Activated CD8-positive, alpha-beta T cell treated with anti-CD3 and anti-CD28 coated beads for 36 hours (primary cell): ENCODE data around the gene HS1BP3. TPM values are rescaled to one million over a fixed set of nuclear protein-coding genes. Genes with fewer than 3 reads are reported as not detected.

Experiments used
- ATAC-seq: fragments of 200-7000 bp; cut with Tn5 transposase; one replicate; pipeline ENCODE4 v1.10.0; 2021; ENCODE audit warnings: mild to moderate bottlenecking, moderate library complexity
- CTCF ChIA-PET: fragments of 350-600 bp; sonication (Branson Sonifier 250); formaldehyde crosslinking; loops from one replicate; lab custom pipeline; 2021; ENCODE audit warnings: antibody characterized with exemption; lab: Charles Lee
- POLR2A ChIA-PET: fragments of 350-600 bp; sonication (Branson Sonifier 250); formaldehyde crosslinking; loops from one replicate; lab custom pipeline; 2021; ENCODE audit warnings: antibody characterized with exemption; lab: Charles Lee
- DNase-seq: peaks from one replicate; pipeline ENCODE4 v3.0.0-alpha.2; 2020
- H3K27ac Mint-ChIP-seq: one replicate; pipeline ENCODE4 v1.8.0; 2021; ENCODE audit warnings: mild to moderate bottlenecking, mixed read lengths
- H3K27me3 Mint-ChIP-seq: one replicate; pipeline ENCODE4 v1.8.0; 2021; ENCODE audit warnings: mixed read lengths
- H3K36me3 Mint-ChIP-seq: one replicate; pipeline ENCODE4 v1.8.0; 2021; ENCODE audit warnings: low read depth, mixed read lengths
- H3K4me1 Mint-ChIP-seq: one replicate; pipeline ENCODE4 v1.8.0; 2021; ENCODE audit warnings: low read depth, mixed read lengths
- H3K4me3 Mint-ChIP-seq: one replicate; pipeline ENCODE4 v1.8.0; 2021; ENCODE audit warnings: mild to moderate bottlenecking, moderate library complexity, mixed read lengths
- H3K9me3 Mint-ChIP-seq: one replicate; pipeline ENCODE4 v1.8.0; 2021; ENCODE audit warnings: mixed read lengths
- CTCF ChIP-seq: fragments of 200-600 bp; IDR thresholded peaks from one replicate; pipeline ENCODE4 v1.8.0; 2022; ENCODE audit warnings: antibody characterized with exemption, mild to moderate bottlenecking
- intact Hi-C: fragments of 100-400 bp; cut with micrococcal nuclease; formaldehyde crosslinking; loops from one replicate; pipeline ENCODE4 v1.10.0; 2022
- total RNA-seq, 2 experiments: library from RNA; stranded (reverse); gene quantifications; one replicate each; pipeline ENCODE4 v1.2.3, GENCODE V29; 2021

Gene HS1BP3
- total RNA-seq, 2 experiments from 2014 or later = 6.5 to 7.9 TPM

DNA sequence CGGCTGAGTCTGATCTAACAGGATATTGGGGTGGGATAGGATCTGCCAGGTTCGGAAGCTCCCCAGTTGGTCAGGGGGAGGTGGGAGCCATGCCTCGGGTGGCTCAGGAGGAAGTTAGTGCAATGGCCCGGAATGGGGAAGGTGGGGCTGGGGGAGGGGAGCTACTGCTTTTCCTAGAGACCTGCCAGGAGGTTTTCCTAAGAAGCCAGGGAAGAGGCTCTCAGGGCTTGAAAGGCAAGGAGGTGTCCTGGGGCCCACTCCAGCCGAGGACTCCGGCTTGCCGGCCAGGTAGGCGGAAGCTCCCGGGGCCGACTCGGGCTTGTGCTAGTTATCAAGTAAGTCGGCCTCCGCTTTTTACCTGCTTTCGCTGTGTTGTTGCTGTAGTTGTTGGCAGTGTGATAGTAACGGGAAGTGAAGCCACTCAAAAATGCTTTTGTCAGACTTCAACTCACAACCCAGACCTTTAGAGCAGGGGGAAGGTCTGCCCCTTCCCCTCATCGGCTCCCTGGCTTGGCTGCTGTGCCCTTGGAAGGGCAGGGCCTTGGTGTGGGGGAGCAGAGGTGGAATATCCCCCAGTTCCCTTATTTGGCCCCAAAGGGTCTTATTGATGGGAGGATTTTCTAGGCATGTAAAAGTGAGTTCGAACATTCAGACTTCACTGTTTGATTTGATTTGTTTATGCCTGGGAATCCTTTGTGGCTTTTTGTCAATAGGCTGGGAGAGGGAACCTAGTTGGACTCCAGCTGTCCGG lies 21.5 kb upstream of the HS1BP3 start:
- Mint-ChIP-seq H3K27ac (no peak overlapping the region), H3K9me3 (no peaks in the 10 kb centered on the region), H3K4me3 (no peak overlapping the region), H3K4me1 (peaks cover 6% of the 10 kb centered on the region), H3K36me3 (no peaks in the 10 kb centered on the region), H3K27me3 (peaks cover 45% of the 10 kb centered on the region)
- no peak for DNase-seq
- ATAC-seq = no peak
- POLR2A ChIA-PET = interaction anchor here (1.0 to 1.1 kb wide), 2 partner anchors 11 to 21 kb away, joined by 3 read pairs; partner anchors contain the start of gene HS1BP3
- TF ChIP-seq CTCF = no peak
- CTCF ChIA-PET = interaction anchor here (1.1 to 11.2 kb wide), 2 partner anchors 11 to 280 kb away, joined by 3 to 83 read pairs; no protein-coding TSS in a partner anchor
- intact Hi-C loops = no loop called here

GRCh38 chr2:20671736-20672080 lies 20.8 kb upstream of the HS1BP3 start:
- H3K27ac Mint-ChIP-seq = no peak overlapping the region
- no peak overlapping the region for H3K4me3 Mint-ChIP-seq
- DNase-seq = no peak
- no peak for ATAC-seq
- H3K9me3 Mint-ChIP-seq = no peaks in the 10 kb centered on the region
- CTCF ChIA-PET = interaction anchor here (11.2 kb wide), 1 partner anchor 11 kb away, joined by 83 read pairs; no protein-coding TSS in a partner anchor
- H3K36me3 Mint-ChIP-seq = no peaks in the 10 kb centered on the region
- POLR2A ChIA-PET = interaction anchor here (1.0 to 1.1 kb wide), 2 partner anchors 10 to 21 kb away, joined by 3 read pairs; partner anchors contain the start of gene HS1BP3
- H3K4me1 Mint-ChIP-seq = peaks cover 6% of the 10 kb centered on the region
- no peak for TF ChIP-seq CTCF
- intact Hi-C loops = no loop called here
- peaks cover 46% of the 10 kb centered on the region for H3K27me3 Mint-ChIP-seq

DNA sequence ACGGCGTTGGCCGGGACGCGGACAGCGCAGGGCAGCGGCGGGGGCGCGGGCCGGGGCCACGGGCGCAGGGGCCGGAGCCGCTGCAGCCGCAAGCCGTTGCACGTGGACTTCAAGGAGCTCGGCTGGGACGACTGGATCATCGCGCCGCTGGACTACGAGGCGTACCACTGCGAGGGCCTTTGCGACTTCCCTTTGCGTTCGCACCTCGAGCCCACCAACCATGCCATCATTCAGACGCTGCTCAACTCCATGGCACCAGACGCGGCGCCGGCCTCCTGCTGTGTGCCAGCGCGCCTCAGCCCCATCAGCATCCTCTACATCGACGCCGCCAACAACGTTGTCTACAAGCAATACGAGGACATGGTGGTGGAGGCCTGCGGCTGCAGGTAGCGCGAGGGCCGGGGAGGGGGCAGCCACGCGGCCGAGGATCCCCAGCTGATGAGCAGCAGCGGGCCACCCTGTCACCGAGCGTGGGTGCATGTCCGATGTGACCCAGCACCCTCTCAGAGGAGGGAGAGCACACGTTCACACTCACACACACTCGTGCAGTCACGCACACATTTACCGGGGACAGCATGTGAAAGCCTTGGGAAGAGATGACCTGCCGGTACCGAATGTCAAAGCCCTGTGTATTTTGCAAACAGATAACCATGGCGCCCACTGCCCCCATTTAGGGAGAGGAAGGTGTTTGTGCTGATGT lies 20.3 kb upstream of the HS1BP3 start:
- DNase-seq (no peak), ATAC-seq (no peak)
- Mint-ChIP-seq H3K4me3 (no peak overlapping the region), H3K27ac (no peak overlapping the region), H3K27me3 (peaks cover 49% of the 10 kb centered on the region), H3K9me3 (no peaks in the 10 kb centered on the region), H3K36me3 (no peaks in the 10 kb centered on the region), H3K4me1 (peaks cover 8% of the 10 kb centered on the region)
- CTCF ChIA-PET = interaction anchor here (1.0 to 11.2 kb wide), 2 partner anchors 10 to 20 kb away, joined by 3 to 83 read pairs; no protein-coding TSS in a partner anchor
- no peak for TF ChIP-seq CTCF
- intact Hi-C loops = no loop called here
- POLR2A ChIA-PET = no interaction called here

GRCh38 chr2:20670315-20671035 lies 19.6 kb upstream of the HS1BP3 start:
- ATAC-seq = no peak
- TF ChIP-seq CTCF = no peak
- H3K27ac Mint-ChIP-seq = no peak overlapping the region
- ChIA-PET POLR2A (no interaction called here), CTCF (interaction anchor here (1.0 to 11.2 kb wide), 3 partner anchors 9 to 293 kb away, joined by 3 to 83 read pairs (median 3); no protein-coding TSS in a partner anchor)
- peaks cover 13% of the 10 kb centered on the region for H3K4me1 Mint-ChIP-seq
- H3K9me3 Mint-ChIP-seq = no peaks in the 10 kb centered on the region
- intact Hi-C loops = no loop called here
- no peaks in the 10 kb centered on the region for H3K36me3 Mint-ChIP-seq
- no peak overlapping the region for H3K4me3 Mint-ChIP-seq
- H3K27me3 Mint-ChIP-seq = peaks cover 55% of the 10 kb centered on the region
- DNase-seq = no peak
